ENCODE results near the gene BPHL. TPM values are rescaled to one million over a fixed set of nuclear protein-coding genes. Genes with fewer than 3 reads are reported as not detected.
"Not testable (repeated sequence)": the region's sequence is repeated elsewhere in the genome, so short reads cannot be mapped to it uniquely, and the experiment has no call there.

BPHL gene
- total RNA-seq, 1 donor from 2014 or later = 15.5 TPM

DNA sequence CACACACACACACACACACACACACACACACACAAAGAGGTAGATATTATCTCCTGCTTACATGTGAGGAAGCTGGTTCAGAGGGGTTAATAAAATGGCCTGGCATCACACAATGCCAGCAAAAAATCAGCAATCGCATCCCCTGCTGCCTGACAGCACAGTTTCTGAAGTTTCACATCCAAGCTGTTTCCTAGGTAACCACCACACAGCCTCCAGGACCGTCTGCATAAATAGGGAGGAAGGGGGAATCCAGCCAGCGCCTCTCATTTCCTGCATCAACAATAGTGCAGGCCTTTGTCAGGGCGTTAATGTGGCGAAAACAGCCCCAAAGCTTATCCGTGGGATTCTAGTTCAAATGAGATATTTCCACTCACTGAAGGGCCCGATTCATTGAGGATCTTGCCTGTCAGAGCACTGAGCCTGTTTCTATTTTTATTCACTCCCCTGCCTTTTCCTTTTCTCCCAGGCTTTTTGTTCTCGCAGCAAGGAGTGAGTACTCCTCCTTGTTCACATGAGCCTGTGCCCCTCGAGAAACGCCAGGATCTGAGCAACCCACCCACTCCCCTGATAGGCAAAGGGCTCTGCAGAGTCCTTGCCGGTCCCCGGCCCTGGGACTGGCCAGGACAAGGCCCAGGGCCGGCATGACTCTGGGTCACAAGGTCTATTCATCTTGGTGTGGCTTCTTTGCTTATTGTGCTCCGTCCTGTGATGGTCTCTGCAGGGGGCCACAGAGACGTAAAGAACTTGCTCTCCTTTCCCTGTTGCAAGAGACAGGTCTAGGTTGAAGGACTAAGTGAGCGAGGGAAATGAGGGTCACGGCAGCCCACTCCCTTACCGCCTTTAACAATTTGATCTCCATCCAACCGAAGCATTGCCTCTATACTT, 76.3 kb downstream of the BPHL start:
- no peak overlapping the region for H3K4me3 ChIP-seq
- peak overlapping the region; percentile 81 for H3K27ac ChIP-seq (replicated peaks)
- intact Hi-C loops (cut with micrococcal nuclease) = no loop called here
- TF ChIP-seq, protein P1, sequence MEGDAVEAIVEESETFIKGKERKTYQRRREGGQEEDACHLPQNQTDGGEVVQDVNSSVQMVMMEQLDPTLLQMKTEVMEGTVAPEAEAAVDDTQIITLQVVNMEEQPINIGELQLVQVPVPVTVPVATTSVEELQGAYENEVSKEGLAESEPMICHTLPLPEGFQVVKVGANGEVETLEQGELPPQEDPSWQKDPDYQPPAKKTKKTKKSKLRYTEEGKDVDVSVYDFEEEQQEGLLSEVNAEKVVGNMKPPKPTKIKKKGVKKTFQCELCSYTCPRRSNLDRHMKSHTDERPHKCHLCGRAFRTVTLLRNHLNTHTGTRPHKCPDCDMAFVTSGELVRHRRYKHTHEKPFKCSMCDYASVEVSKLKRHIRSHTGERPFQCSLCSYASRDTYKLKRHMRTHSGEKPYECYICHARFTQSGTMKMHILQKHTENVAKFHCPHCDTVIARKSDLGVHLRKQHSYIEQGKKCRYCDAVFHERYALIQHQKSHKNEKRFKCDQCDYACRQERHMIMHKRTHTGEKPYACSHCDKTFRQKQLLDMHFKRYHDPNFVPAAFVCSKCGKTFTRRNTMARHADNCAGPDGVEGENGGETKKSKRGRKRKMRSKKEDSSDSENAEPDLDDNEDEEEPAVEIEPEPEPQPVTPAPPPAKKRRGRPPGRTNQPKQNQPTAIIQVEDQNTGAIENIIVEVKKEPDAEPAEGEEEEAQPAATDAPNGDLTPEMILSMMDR (IDR thresholded peaks at IDR 0.05; ENCODE audit: borderline replicate concordance) = no peak
- no peaks in the 10 kb centered on the region for H3K36me3 ChIP-seq
- no peaks in the 10 kb centered on the region for H3K27me3 ChIP-seq (ENCODE audit: low read depth)
- H3K4me1 ChIP-seq = peaks cover 9% of the 10 kb centered on the region
- DNase-seq = no peak
- peaks cover 11% of the 10 kb centered on the region for H3K9me3 ChIP-seq (replicated peaks)

DNA sequence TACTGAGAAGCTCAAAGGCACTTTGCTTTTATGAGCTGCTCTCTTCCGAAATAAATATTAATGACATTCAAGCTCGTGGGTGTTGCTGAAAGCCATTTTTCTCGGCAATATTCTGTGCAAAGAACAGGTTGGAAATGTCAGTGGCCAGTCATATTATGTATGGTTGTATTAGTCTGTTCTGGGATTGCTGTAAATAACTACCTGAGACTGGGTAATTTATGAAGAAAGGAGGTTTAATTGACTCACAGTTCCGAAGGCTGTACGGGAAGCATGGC, 76.8 kb downstream of the BPHL start:
- Histone ChIP-seq H3K4me3 (no peak overlapping the region), H3K4me1 (peaks cover 9% of the 10 kb centered on the region), H3K36me3 (no peaks in the 10 kb centered on the region), H3K9me3 (replicated peaks) (peaks cover 11% of the 10 kb centered on the region), H3K27me3 (ENCODE audit: low read depth) (no peaks in the 10 kb centered on the region), H3K27ac (replicated peaks) (peak overlapping the region; percentile 81)
- intact Hi-C loops (cut with micrococcal nuclease) = no loop called here
- no peak for DNase-seq
- TF ChIP-seq, protein P1 (IDR thresholded peaks at IDR 0.05; ENCODE audit: borderline replicate concordance) = no peak

DNA sequence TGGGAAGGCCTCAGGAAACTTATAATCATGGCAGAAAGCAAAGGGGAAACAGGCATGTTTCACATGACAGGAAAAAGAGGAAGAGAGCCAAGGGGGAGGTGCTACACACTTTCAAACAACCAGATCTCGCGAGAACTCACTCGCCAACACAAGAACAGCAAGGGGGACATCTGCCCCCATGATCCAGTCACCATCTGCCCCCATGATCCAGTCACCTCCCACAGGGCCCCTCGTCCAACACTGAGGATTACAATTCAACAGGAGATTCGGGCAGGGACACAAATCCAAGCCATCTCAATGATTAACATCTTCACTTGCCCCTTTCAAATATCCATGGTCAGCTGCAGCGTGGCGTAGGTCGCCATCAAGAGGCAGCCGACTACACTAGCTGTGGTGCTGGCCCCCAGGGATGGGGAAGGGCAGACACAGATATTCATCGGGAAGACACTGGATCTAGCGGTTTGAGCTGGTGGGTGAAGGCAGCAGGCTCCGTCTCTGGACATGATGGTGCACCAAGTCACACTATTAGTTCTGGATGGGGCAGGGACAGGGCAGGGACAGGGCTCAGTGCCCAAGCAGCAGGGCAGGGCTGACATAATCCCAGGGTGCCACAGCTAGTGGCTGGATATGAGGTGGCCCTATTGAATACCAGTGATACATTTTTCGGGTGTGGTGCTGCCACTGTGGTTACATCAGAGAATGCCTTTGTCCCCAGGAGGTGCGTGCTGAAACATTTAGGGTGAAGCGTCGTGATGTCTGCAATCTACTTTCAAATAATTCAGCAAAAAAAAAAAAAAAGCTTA, 77.4 kb downstream of the BPHL start:
- no peaks in the 10 kb centered on the region for H3K36me3 ChIP-seq
- TF ChIP-seq, protein P1 (IDR thresholded peaks at IDR 0.05; ENCODE audit: borderline replicate concordance) = peak; percentile 17
- H3K9me3 ChIP-seq (replicated peaks) = peaks cover 11% of the 10 kb centered on the region
- intact Hi-C loops (cut with micrococcal nuclease) = no loop called here
- no peaks in the 10 kb centered on the region for H3K27me3 ChIP-seq (ENCODE audit: low read depth)
- no peak for DNase-seq
- H3K4me3 ChIP-seq = no peak overlapping the region
- peaks cover 9% of the 10 kb centered on the region for H3K4me1 ChIP-seq
- peak overlapping the region; percentile 81 for H3K27ac ChIP-seq (replicated peaks)

DNA sequence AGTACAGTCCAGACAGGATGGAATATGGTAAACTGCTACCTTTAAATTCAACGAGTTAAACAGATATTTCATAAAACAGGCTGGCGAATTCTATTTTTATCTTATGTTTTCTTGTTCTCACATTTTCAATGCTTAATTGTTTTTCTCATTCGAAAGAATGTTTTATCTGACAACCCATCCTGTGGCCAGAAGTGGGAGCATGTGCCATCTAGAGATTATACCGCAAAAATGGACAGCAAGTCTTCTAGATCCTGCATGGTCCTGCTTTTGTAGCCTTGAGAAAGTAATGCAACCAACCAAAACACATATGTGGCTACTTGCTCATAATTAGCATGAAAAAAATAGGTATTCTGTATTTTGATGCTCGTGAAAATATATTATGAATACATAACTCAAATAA, 78.3 kb downstream of the BPHL start:
- Histone ChIP-seq H3K9me3 (replicated peaks) (peaks cover 11% of the 10 kb centered on the region), H3K27ac (replicated peaks) (no peak overlapping the region), H3K4me3 (no peak overlapping the region), H3K4me1 (peaks cover 9% of the 10 kb centered on the region), H3K27me3 (ENCODE audit: low read depth) (no peaks in the 10 kb centered on the region), H3K36me3 (no peaks in the 10 kb centered on the region)
- DNase-seq = no peak
- intact Hi-C loops (cut with micrococcal nuclease) = no loop called here
- TF ChIP-seq, protein P1 (IDR thresholded peaks at IDR 0.05; ENCODE audit: borderline replicate concordance) = no peak

DNA sequence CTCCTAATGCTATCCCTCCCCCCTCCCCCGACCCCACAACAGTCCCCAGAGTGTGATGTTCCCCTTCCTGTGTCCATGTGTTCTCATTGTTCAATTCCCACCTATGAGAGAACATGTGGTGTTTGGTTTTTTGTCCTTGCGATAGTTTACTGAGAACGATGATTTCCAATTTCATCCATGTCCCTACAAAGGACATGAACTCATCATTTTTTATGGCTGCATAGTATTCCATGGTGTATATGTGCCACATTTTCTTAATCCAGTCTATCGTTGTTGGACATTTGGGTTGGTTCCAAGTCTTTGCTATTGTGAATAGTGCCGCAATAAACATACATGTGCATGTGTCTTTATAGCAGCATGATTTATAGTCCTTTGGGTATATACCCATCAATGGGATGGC, 79.2 kb downstream of the BPHL start:
- H3K27me3 ChIP-seq (ENCODE audit: low read depth); H3K4me1 ChIP-seq; intact Hi-C loops (cut with micrococcal nuclease); H3K27ac ChIP-seq (replicated peaks); DNase-seq; H3K4me3 ChIP-seq; H3K36me3 ChIP-seq: not testable (repeated sequence)
- H3K9me3 ChIP-seq (replicated peaks) = peaks cover 11% of the 10 kb centered on the region

DNA sequence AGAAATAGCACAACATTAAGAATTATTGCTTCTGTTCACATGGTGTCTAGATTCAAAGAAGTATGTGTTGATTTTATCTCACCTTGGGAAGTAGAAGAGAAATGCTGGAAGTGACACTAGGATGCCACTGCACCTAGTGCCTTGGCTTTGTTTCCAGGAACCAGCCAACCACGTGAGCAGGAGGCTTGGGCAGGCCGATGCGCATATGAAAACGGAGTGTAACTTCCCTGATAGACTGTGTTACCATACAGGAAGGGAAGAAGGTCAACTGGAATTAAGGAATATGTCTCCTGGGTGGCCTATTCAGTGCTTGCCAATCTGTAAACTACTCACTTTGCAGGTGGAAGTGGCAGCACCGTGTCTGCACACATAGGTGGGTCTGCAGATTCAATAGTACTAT, 80.9 kb downstream of the BPHL start:
- Histone ChIP-seq H3K4me3 (no peak overlapping the region), H3K27ac (replicated peaks) (no peak overlapping the region), H3K27me3 (ENCODE audit: low read depth) (peaks cover 6% of the 10 kb centered on the region), H3K9me3 (replicated peaks) (peaks cover 15% of the 10 kb centered on the region), H3K4me1 (peaks cover 9% of the 10 kb centered on the region), H3K36me3 (no peaks in the 10 kb centered on the region)
- no peak for DNase-seq
- TF ChIP-seq, protein P1 (IDR thresholded peaks at IDR 0.05; ENCODE audit: borderline replicate concordance) = no peak
- intact Hi-C loops (cut with micrococcal nuclease) = no loop called here
